A549 (cell line): ENCODE measurements around the gene AMACR. TPM values are rescaled to one million over a fixed set of nuclear protein-coding genes. Genes with fewer than 3 reads are reported as not detected.
A peak's percentile ranks its signal among the peaks of the same experiment; 100 is the strongest.

Experiments used
- ATAC-seq, 2 experiments: fragments of 200-7000 bp in 1 of 2; fragments of >200 bp in 1 of 2; cut with Nextera tagmentation in 1 of 2; cut with Tn5 transposase in 1 of 2; 3 replicates each; pipeline versions ENCODE4 v1.8.0 to v1.9.1; 2018 to 2020; ENCODE audit warnings: mild to moderate bottlenecking in 1 of 2, moderate library complexity in 1 of 2
- CTCF ChIA-PET: fragments of 300-600 bp; sonication (Branson Sonifier 250); formaldehyde crosslinking; extraction: SDS; loops from one replicate; lab custom pipeline; 2021; ENCODE audit warnings: antibody characterized with exemption, inconsistent platforms; lab: Yijun Ruan, JAX
- POLR2A ChIA-PET: fragments of 350-600 bp; formaldehyde crosslinking; extraction: SDS; loops from one replicate; lab custom pipeline; 2021; ENCODE audit warnings: antibody characterized with exemption, inconsistent platforms; lab: Yijun Ruan, JAX
- DNase-seq, 2 experiments: peaks; one replicate each; pipeline versions ENCODE4 v3.0.0 to v3.0.0-alpha.2; 2011 to 2016; ENCODE audit warnings: low read depth in 1 of 2, low spot score in 1 of 2
- FAIRE-seq: peaks from 2 replicates; lab custom pipeline; 2011; peaks lifted over from hg19 to GRCh38; lab: Jason Lieb, UNC
- H3K27ac ChIP-seq, 2 experiments: fragments of >200 bp; sonication (Bioruptor Twin); formaldehyde crosslinking; 3 replicates each; pipeline ENCODE4 v1.5.1; 2016 to 2017
- H3K4me1 ChIP-seq: fragments of >200 bp; sonication (Bioruptor Twin); formaldehyde crosslinking; 3 replicates; pipeline ENCODE4 v1.6.1; 2016
- H3K4me2 ChIP-seq: fragments of >200 bp; sonication (Bioruptor Twin); formaldehyde crosslinking; 3 replicates; pipeline ENCODE4 v1.6.1; 2016
- H3K4me3 ChIP-seq: fragments of >200 bp; sonication (Bioruptor Twin); formaldehyde crosslinking; 3 replicates; pipeline ENCODE4 v1.5.1; 2016
- H3K9me3 ChIP-seq: fragments of >200 bp; sonication (Bioruptor Twin); formaldehyde crosslinking; 3 replicates; pipeline ENCODE4 v1.6.1; 2016
- CBX8 ChIP-seq: fragments of 200-600 bp; sonication (generic); IDR thresholded peaks from 2 replicates; pipeline ENCODE4 v1.6.1; 2016
- CHD4 ChIP-seq: fragments of 200-600 bp; sonication (generic); IDR thresholded peaks from 2 replicates; pipeline ENCODE4 v1.6.1; 2016; ENCODE audit warnings: antibody characterized with exemption, mild to moderate bottlenecking, borderline replicate concordance
- EHF ChIP-seq: fragments of 250-450 bp; sonication (Bioruptor Pico); IDR thresholded peaks from 2 replicates; pipeline ENCODE4 v1.5.0; 2020; ENCODE audit warnings: mild to moderate bottlenecking
- ESRRA ChIP-seq: fragments of 150-350 bp; IDR thresholded peaks from 2 replicates; pipeline ENCODE4 v1.6.1; 2014; ENCODE audit warnings: mild to moderate bottlenecking, low read length, borderline replicate concordance
- FOSL2 ChIP-seq, 2 experiments: fragments of 450-650 bp in 1 of 2; fragments of >200 bp in 1 of 2; sonication (Bioruptor Twin) in 1 of 2; formaldehyde crosslinking; IDR thresholded peaks; 2 replicates each; pipeline versions ENCODE4 v1.5.0 to v1.6.1; 2016 to 2020; ENCODE audit warnings: mild to moderate bottlenecking in 1 of 2, moderate library complexity in 1 of 2
- FOXS1 ChIP-seq: fragments of 250-450 bp; sonication (Bioruptor Pico); IDR thresholded peaks from 2 replicates; pipeline ENCODE4 v1.5.0; 2020; ENCODE audit warnings: mild to moderate bottlenecking, moderate library complexity
- GATA3 ChIP-seq: IDR thresholded peaks from 2 replicates; pipeline ENCODE4 v1.6.1; 2012; ENCODE audit warnings: borderline replicate concordance
- HDAC2 ChIP-seq: fragments of 200-600 bp; sonication (generic); IDR thresholded peaks from 2 replicates; pipeline ENCODE4 v1.6.1; 2016
- HOXB13 ChIP-seq: fragments of 250-450 bp; sonication (Bioruptor Pico); IDR thresholded peaks from 2 replicates; pipeline ENCODE4 v1.5.0; 2020; ENCODE audit warnings: low read depth, mild to moderate bottlenecking, moderate library complexity
- HOXB5 ChIP-seq: fragments of 250-450 bp; sonication (Bioruptor Pico); IDR thresholded peaks from 2 replicates; pipeline ENCODE4 v1.5.0; 2020; ENCODE audit warnings: mild to moderate bottlenecking, moderate library complexity
- JUNB ChIP-seq: fragments of >200 bp; sonication (Bioruptor Twin); formaldehyde crosslinking; IDR thresholded peaks from 2 replicates; pipeline ENCODE4 v1.6.1; 2016
- MAFK ChIP-seq: fragments of 450-650 bp; IDR thresholded peaks from 2 replicates; pipeline ENCODE4 v1.6.1; 2014; ENCODE audit not compliant: partially characterized antibody
- NFE2L2 ChIP-seq: fragments of 150-350 bp; conservative IDR thresholded peaks from 2 replicates; pipeline ENCODE4 v1.6.1; 2014; ENCODE audit warnings: low read length
- NR3C1 ChIP-seq: fragments of >200 bp; sonication (Bioruptor Twin); formaldehyde crosslinking; IDR thresholded peaks from 3 replicates; pipeline ENCODE4 v1.6.1; 2017
- POLR2AphosphoS2 ChIP-seq: conservative IDR thresholded peaks from 2 replicates; pipeline ENCODE4 v1.6.1; 2012; ENCODE audit warnings: low read length, improper control_type of control experiment, inconsistent platforms
- RAD21 ChIP-seq, 2 experiments: fragments of >200 bp in 1 of 2; sonication (Bioruptor Twin) in 1 of 2; formaldehyde crosslinking in 1 of 2; IDR thresholded peaks in 1 of 2; conservative IDR thresholded peaks in 1 of 2; 2 replicates in 1 of 2; 3 replicates in 1 of 2; pipeline ENCODE4 v1.6.1; 2012 to 2018; ENCODE audit warnings: inconsistent platforms in 1 of 2
- RFX5 ChIP-seq: fragments of 450-650 bp; IDR thresholded peaks from 2 replicates; pipeline ENCODE4 v1.7.1; 2014; ENCODE audit warnings: antibody characterized with exemption, mild to moderate bottlenecking, moderate library complexity
- TFCP2L1 ChIP-seq: fragments of 250-450 bp; sonication (Bioruptor Pico); IDR thresholded peaks from 2 replicates; pipeline ENCODE4 v1.5.0; 2021; ENCODE audit warnings: mild to moderate bottlenecking
- TP53 ChIP-seq: fragments of 250-450 bp; sonication (Bioruptor Pico); IDR thresholded peaks from 2 replicates; pipeline ENCODE4 v1.5.0; 2021; ENCODE audit warnings: mild to moderate bottlenecking, moderate library complexity
- ZNF302 ChIP-seq: fragments of 250-450 bp; sonication (Bioruptor Pico); IDR thresholded peaks from 2 replicates; pipeline ENCODE4 v1.9.0; 2021; ENCODE audit warnings: inconsistent platforms, mild to moderate bottlenecking, moderate library complexity
- WGBS: methylation state at CpG from one replicate; pipeline ENCODE4 v1.1.6; 2017; ENCODE audit errors: missing lambda C conversion rate; 5-methylcytosine and 5-hydroxymethylcytosine counted together
- polyA plus RNA-seq, 4 experiments: library from polyadenylated mRNA; depleted of rRNA in 3 of 4; stranded (reverse); fragments of >200 nt; fragmentation: RNase III in 1 of 4; extraction: RNeasy Plus Mini Kit Qiagen cat#74134 plus additional on column Dnase treatment in 1 of 4; gene quantifications; 2 replicates in 3 of 4; 3 replicates in 1 of 4; pipeline ENCODE4 v1.2.3, GENCODE V29; 2011 to 2017
- TF ChIP-seq, protein P1 (sequence below): fragments of 150-350 bp; IDR thresholded peaks from 2 replicates; pipeline ENCODE4 v1.6.1; 2014; ENCODE audit warnings: low read depth, mild to moderate bottlenecking, low read length
- TF ChIP-seq, protein P2 (sequence below): fragments of 250-450 bp; sonication (Bioruptor Pico); IDR thresholded peaks from 2 replicates; pipeline ENCODE4 v1.5.0; 2021; ENCODE audit warnings: mild to moderate bottlenecking, moderate library complexity, borderline replicate concordance
- TF ChIP-seq, protein P3 (sequence below): fragments of 250-450 bp; sonication (Bioruptor Pico); IDR thresholded peaks from 2 replicates; pipeline ENCODE4 v1.5.0; 2020; ENCODE audit warnings: low read depth, mild to moderate bottlenecking, moderate library complexity
- TF ChIP-seq, protein P4 (sequence below): fragments of 200-600 bp; sonication (generic); IDR thresholded peaks from 2 replicates; pipeline ENCODE4 v1.6.1; 2016; ENCODE audit warnings: antibody characterized with exemption, mild to moderate bottlenecking, moderate library complexity
- TF ChIP-seq, protein P5 (sequence below): IDR thresholded peaks from 2 replicates; pipeline ENCODE4 v1.6.1; 2012; ENCODE audit warnings: low read depth, borderline replicate concordance

AMACR gene
- polyA plus RNA-seq, 2 of the 4 experiments (the other 2 are of a cell fraction): 21.1 to 30.1 TPM

DNA sequence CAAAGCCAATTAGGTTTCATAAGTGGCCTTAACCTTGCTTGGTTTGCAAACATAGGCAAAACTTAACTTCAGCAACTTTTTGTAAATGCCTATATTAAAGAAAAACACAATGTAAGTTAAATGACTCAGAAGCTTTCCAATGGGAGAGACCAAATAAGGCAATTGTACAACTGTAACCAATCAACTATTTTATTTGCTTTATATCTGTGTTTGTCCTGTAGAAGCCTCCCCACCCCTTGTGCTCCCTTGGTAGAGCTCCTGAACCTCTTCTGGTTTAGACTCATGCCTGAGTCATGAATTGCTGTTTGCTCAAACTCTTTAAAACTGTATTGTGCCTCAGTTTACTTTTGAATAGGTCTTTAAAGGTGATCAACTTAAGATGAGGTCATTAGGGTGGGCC, 38.1 kb upstream of the AMACR start:
- Histone ChIP-seq H3K4me1 (peaks cover 8% of the 10 kb centered on the region; the same call in 2 of the 3 replicates), H3K9me3 (no peaks in the 10 kb centered on the region), H3K4me3 (no peak overlapping the region), H3K4me2 (0 out of 3 replicates have a peak overlapping the region, but pooled peaks have one; percentile 24), H3K27ac (no peak overlapping the region)
- TF ChIP-seq NR3C1 (no peak), EHF (CRISPR knock-in tag) (no peak), TP53 (CRISPR knock-in tag) (no peak), RAD21 (conservative IDR thresholded peaks at IDR 0.05 in 1 of 2, IDR thresholded peaks at IDR 0.05 in 1 of 2) (no peak), HDAC2 (no peak), POLR2AphosphoS2 (no peak), NFE2L2 (no peak), CHD4 (no peak), MAFK (no peak), ZNF302 (no peak)
- TF ChIP-seq, protein P1, sequence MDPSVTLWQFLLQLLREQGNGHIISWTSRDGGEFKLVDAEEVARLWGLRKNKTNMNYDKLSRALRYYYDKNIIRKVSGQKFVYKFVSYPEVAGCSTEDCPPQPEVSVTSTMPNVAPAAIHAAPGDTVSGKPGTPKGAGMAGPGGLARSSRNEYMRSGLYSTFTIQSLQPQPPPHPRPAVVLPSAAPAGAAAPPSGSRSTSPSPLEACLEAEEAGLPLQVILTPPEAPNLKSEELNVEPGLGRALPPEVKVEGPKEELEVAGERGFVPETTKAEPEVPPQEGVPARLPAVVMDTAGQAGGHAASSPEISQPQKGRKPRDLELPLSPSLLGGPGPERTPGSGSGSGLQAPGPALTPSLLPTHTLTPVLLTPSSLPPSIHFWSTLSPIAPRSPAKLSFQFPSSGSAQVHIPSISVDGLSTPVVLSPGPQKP: no peak
- TF ChIP-seq, protein P2, sequence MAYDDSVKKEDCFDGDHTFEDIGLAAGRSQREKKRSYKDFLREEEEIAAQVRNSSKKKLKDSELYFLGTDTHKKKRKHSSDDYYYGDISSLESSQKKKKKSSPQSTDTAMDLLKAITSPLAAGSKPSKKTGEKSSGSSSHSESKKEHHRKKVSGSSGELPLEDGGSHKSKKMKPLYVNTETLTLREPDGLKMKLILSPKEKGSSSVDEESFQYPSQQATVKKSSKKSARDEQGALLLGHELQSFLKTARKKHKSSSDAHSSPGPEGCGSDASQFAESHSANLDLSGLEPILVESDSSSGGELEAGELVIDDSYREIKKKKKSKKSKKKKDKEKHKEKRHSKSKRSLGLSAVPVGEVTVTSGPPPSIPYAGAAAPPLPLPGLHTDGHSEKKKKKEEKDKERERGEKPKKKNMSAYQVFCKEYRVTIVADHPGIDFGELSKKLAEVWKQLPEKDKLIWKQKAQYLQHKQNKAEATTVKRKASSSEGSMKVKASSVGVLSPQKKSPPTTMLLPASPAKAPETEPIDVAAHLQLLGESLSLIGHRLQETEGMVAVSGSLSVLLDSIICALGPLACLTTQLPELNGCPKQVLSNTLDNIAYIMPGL (CRISPR knock-in tag): no peak
- TF ChIP-seq, protein P3, sequence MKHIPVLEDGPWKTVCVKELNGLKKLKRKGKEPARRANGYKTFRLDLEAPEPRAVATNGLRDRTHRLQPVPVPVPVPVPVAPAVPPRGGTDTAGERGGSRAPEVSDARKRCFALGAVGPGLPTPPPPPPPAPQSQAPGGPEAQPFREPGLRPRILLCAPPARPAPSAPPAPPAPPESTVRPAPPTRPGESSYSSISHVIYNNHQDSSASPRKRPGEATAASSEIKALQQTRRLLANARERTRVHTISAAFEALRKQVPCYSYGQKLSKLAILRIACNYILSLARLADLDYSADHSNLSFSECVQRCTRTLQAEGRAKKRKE: no peak
- FAIRE-seq (no peak), DNase-seq (peak in 1 of 2 experiments; percentile 22), ATAC-seq (no peak)
- CTCF ChIA-PET: no interaction called here
- POLR2A ChIA-PET: no interaction called here

DNA sequence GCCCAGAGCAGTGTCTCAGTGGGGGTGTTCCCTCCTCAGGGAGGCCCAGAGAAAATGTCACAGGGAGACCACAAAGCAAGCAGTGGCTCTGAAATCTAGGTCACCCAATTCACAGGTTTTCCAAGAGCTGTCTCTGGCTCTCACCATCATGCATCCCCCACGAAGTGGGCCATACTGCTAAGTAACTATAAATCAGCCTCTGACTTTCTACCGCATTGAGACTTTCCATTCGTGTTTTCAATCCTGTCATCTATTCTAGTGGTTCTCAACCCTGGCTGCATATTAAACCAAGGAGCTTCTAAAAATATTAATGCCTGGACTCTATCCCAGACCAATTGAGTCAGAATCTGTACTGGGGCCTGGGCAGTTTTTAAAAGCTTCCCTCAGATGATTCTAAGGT, 37.2 kb upstream of the AMACR start:
- TF ChIP-seq FOSL2 (IDR thresholded peaks at IDR 0.05) (no peak), FOSL2 (CRISPR knock-in tag; IDR thresholded peaks at IDR 0.05) (no peak), JUNB (no peak), HOXB13 (CRISPR knock-in tag) (no peak), CBX8 (no peak), GATA3 (no peak)
- no peak for FAIRE-seq
- H3K4me2 ChIP-seq: no peak overlapping the region
- no peaks in the 10 kb centered on the region for H3K9me3 ChIP-seq
- ATAC-seq: no peak
- DNase-seq: no peak
- H3K4me1 ChIP-seq: peaks cover 8% of the 10 kb centered on the region; the same call in 2 of the 3 replicates
- POLR2A ChIA-PET: no interaction called here
- no peak overlapping the region for H3K27ac ChIP-seq
- CTCF ChIA-PET: no interaction called here
- no peak overlapping the region for H3K4me3 ChIP-seq
- 64% methylated on average over 3 of the region's 3 CpGs for WGBS

DNA sequence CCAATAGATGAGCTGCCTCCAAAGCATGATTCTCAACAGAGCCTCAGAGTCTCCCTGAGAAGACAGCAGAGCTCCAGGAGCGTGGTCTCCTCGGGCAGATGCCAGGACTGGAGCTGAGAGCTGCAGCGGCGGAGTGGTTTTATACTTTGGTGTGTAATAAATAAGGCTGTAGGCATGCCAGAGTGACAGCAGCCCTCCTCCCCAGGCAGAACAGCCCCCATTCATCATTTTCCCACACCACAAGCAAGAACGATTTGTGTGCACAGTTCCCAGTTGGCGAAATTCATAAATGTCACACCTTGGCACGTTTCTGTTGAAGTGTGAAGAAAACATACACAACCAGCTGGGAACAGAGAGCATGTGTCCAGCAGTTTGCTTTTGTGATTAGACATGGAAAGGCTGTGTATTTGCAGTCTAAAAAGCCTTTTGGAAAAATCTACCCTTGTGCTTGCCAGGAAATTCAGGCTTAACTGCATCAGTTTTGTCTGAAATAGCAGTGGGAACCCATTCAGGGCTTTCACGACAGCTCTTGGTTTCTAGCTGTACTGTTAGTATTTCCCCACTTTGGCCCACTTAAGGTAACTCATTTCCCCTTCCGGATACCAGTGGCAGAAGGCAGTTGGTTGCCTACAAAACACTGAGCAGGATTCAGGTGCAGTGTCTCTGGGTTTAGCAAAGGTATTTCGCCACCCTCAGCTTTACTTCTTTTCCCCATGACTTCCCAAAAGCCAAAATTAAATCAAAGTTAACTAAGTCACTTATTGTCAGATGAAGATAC, 35.4 kb upstream of the AMACR start, which contains the start of gene C1QTNF3:
Gene C1QTNF3, minus strand, starts transcription at position 115 of the 778 bp plus-strand sequence. Its CDS starts 88 bp downstream, at position 27.
- CTCF ChIA-PET: interaction anchor here (0.9 kb wide), 1 partner anchor 16 kb away, joined by 3 read pairs; no protein-coding TSS in a partner anchor
- TF ChIP-seq, protein P4, sequence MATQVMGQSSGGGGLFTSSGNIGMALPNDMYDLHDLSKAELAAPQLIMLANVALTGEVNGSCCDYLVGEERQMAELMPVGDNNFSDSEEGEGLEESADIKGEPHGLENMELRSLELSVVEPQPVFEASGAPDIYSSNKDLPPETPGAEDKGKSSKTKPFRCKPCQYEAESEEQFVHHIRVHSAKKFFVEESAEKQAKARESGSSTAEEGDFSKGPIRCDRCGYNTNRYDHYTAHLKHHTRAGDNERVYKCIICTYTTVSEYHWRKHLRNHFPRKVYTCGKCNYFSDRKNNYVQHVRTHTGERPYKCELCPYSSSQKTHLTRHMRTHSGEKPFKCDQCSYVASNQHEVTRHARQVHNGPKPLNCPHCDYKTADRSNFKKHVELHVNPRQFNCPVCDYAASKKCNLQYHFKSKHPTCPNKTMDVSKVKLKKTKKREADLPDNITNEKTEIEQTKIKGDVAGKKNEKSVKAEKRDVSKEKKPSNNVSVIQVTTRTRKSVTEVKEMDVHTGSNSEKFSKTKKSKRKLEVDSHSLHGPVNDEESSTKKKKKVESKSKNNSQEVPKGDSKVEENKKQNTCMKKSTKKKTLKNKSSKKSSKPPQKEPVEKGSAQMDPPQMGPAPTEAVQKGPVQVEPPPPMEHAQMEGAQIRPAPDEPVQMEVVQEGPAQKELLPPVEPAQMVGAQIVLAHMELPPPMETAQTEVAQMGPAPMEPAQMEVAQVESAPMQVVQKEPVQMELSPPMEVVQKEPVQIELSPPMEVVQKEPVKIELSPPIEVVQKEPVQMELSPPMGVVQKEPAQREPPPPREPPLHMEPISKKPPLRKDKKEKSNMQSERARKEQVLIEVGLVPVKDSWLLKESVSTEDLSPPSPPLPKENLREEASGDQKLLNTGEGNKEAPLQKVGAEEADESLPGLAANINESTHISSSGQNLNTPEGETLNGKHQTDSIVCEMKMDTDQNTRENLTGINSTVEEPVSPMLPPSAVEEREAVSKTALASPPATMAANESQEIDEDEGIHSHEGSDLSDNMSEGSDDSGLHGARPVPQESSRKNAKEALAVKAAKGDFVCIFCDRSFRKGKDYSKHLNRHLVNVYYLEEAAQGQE: no peak
- TF ChIP-seq ESRRA (no peak), CBX8 (no peak), TFCP2L1 (no peak), HOXB5 (no peak), RFX5 (no peak), ZNF302 (no peak), FOXS1 (no peak), HOXB13 (CRISPR knock-in tag) (no peak), NFE2L2 (no peak), FOSL2 (IDR thresholded peaks at IDR 0.05) (no peak), FOSL2 (CRISPR knock-in tag; IDR thresholded peaks at IDR 0.05) (no peak)
- TF ChIP-seq, protein P5, sequence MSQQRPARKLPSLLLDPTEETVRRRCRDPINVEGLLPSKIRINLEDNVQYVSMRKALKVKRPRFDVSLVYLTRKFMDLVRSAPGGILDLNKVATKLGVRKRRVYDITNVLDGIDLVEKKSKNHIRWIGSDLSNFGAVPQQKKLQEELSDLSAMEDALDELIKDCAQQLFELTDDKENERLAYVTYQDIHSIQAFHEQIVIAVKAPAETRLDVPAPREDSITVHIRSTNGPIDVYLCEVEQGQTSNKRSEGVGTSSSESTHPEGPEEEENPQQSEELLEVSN: no peak
- H3K9me3 ChIP-seq: no peaks in the 10 kb centered on the region
- ATAC-seq: no peak
- no peak within 1 kb of the TSS for H3K4me3 ChIP-seq
- no peak within 1 kb of the TSS for H3K4me2 ChIP-seq
- FAIRE-seq: no peak
- POLR2A ChIA-PET: no interaction called here
- 72% methylated on average over 10 of the region's 10 CpGs for WGBS
- H3K4me1 ChIP-seq: peaks cover 8% of the 10 kb centered on the region; the same call in 2 of the 3 replicates
- H3K27ac ChIP-seq: no peak within 1 kb of the TSS
- DNase-seq: no peak
